Putamen (tissue), 1 donor: ENCODE data around the gene RAPSN.

ENCODE experiments used
- DNase-seq: peaks from one replicate; pipeline ENCODE4 v3.0.0-alpha.2; 2016; ENCODE audit warnings: low spot score

The RAPSN gene

GRCh38 chr11:47448566-47449427 is at the start of gene RAPSN:
Gene RAPSN (minus strand): TSS chr11:47449136. CDS start chr11:47448964, 172 bp downstream.
- DNase-seq: no peak

- no peak for DNase-seq
Measured at GRCh38 chr11:47498149-47498548, 49.2 kb upstream of the RAPSN start.

GRCh38 chr11:47496808-47497207 is 47.9 kb upstream of the RAPSN start:
- DNase-seq: no peak

- DNase-seq: no peak
Measured at GRCh38 chr11:47495856-47496217, 46.9 kb upstream of the RAPSN start.

GRCh38 chr11:47495011-47495855 is 46.3 kb upstream of the RAPSN start:
- DNase-seq: no peak

GRCh38 chr11:47489395-47489755 is 40.4 kb upstream of the RAPSN start:
- no peak for DNase-seq

- DNase-seq: no peak
Measured at GRCh38 chr11:47488674-47489394, 39.9 kb upstream of the RAPSN start.

- no peak for DNase-seq
Measured at GRCh38 chr11:47488111-47488510, 39.2 kb upstream of the RAPSN start.

GRCh38 chr11:47487421-47487820 is 38.5 kb upstream of the RAPSN start:
- DNase-seq: no peak

- no peak for DNase-seq
Measured at GRCh38 chr11:47485107-47485506, 36.2 kb upstream of the RAPSN start.

GRCh38 chr11:47483457-47483856 is 34.5 kb upstream of the RAPSN start:
- no peak for DNase-seq

GRCh38 chr11:47480762-47481161 is 31.8 kb upstream of the RAPSN start:
- no peak for DNase-seq

- DNase-seq: no peak
Measured at GRCh38 chr11:47478651-47479329, 29.9 kb upstream of the RAPSN start.

- no peak for DNase-seq
Measured at GRCh38 chr11:47477753-47478152, 28.8 kb upstream of the RAPSN start.

- no peak for DNase-seq
Measured at GRCh38 chr11:47477323-47477722, 28.4 kb upstream of the RAPSN start.

GRCh38 chr11:47470671-47471070 is 21.7 kb upstream of the RAPSN start:
- DNase-seq: no peak

- no peak for DNase-seq
Measured at GRCh38 chr11:47469361-47470179, 20.6 kb upstream of the RAPSN start.

- no peak for DNase-seq
Measured at GRCh38 chr11:47468598-47469214, 19.8 kb upstream of the RAPSN start.

GRCh38 chr11:47467357-47467756 is 18.4 kb upstream of the RAPSN start:
- no peak for DNase-seq

- peak; percentile 79 for DNase-seq
Measured at GRCh38 chr11:47466701-47467250, 17.8 kb upstream of the RAPSN start.
